ENCODE data around the gene ZIC2.

DNA sequence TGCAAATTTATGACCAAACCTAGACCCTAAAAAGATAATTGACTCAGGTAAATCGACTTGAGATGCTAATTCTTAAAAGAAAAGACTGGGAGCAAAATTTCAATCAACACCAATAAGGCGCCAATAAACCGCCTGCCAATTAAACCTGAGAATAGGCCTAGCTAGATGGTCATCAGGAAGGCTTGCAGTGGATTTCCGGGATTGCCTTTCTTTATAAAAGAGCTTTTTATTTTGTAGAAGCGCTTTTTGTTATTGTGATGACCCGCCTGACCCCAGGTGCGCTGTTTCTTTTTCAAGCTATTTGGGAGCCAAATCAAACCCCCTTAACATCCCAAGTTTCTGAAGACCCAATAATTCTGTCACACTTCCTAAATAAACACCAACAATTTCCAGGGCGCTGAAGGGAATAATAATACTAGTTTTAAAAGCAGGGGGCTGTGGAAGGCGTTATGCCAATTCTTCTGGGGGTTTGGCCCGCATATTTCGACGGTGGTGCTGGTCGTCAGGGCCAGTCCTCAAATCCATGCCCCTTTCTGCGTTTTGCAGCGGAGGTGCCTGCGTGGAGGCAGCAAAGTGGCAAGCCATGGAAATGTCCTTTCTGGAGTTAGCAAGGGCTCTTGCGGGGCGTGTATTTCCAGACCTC, 7.2 kb upstream of the ZIC2 start:
- TF ChIP-seq POLR2AphosphoS5 (IDR thresholded peaks at IDR 0.05; ENCODE audit: borderline replicate concordance, low read depth, low read length) = no peak
- no peak for TF ChIP-seq EZH2 (IDR thresholded peaks at IDR 0.05)

All from SK-N-MC (cell line).